ENCODE results near the gene BLOC1S1. TPM values are rescaled to one million over a fixed set of nuclear protein-coding genes. Genes with fewer than 3 reads are reported as not detected.

The BLOC1S1 gene
- total and polyA plus RNA-seq, 8 donors: 69.4 to 123 (median 77.1) TPM

DNA sequence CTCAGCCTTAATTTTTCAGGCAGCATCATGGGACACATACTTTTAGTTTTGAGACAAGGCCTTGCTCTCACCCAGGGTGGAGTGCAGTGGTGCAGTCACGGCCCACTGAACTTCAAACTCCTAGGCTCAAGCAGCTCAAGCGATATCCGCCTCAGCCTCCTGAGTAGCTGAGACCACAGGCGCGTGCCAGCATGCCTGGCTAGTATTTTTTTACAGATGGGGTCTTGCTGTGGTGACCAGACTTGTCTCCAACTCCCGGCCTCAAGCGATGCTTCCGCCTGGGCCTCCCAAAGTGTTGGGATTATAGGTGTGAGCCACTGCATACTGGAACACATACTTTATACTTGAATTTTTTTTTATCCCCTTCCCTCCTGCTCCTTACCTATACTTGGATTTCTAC lies 7.1 kb downstream of the BLOC1S1 start:
- Histone ChIP-seq H3K36me3 (peaks cover 0 to 65% of the 10 kb centered on the region in 2 donors), H3K4me1 (peaks cover 20 to 82% of the 10 kb centered on the region in 2 donors), H3K9me3 (no peaks in the 10 kb centered on the region), H3K27me3 (no peaks in the 10 kb centered on the region), H3K27ac (peak overlapping the region in 1 of 2 donors; percentile 18), H3K4me3 (no peak overlapping the region)
- TF ChIP-seq, protein P1, sequence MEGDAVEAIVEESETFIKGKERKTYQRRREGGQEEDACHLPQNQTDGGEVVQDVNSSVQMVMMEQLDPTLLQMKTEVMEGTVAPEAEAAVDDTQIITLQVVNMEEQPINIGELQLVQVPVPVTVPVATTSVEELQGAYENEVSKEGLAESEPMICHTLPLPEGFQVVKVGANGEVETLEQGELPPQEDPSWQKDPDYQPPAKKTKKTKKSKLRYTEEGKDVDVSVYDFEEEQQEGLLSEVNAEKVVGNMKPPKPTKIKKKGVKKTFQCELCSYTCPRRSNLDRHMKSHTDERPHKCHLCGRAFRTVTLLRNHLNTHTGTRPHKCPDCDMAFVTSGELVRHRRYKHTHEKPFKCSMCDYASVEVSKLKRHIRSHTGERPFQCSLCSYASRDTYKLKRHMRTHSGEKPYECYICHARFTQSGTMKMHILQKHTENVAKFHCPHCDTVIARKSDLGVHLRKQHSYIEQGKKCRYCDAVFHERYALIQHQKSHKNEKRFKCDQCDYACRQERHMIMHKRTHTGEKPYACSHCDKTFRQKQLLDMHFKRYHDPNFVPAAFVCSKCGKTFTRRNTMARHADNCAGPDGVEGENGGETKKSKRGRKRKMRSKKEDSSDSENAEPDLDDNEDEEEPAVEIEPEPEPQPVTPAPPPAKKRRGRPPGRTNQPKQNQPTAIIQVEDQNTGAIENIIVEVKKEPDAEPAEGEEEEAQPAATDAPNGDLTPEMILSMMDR (IDR thresholded peaks at IDR 0.05): no peak
- no peak for ATAC-seq
- intact Hi-C loops (cut with DNase I): no loop called here
- no peak for DNase-seq

DNA sequence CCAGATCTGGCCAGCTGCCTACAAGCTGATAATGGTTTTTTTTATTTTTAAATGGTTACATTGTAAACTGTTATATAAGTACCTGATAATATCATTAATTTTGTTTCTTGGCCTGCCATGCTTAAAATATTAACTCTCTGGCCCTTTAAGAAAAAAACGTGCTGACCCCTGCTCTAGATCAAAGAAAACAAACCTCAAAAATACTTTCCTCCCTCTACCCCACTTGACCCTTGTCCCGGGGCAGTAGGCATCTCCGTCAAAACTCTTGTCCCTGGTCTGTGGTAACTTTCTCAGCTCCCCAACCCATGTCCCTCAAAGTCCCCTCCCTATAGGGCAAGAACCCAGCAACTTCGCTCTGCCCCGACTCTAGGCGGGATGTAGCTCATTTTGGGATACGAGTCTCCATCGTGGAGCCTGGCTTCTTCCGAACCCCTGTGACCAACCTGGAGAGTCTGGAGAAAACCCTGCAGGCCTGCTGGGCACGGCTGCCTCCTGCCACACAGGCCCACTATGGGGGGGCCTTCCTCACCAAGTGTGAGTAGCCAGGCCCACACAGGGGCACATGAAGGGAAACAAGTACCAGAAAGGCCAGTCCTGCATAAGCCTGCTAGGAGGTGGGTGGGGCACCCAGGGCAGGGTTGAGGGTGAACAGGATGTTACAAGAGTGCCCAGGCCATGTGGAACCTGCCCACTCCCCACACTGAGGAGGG lies 7.8 kb downstream of the BLOC1S1 start:
- Histone ChIP-seq H3K27me3 (no peaks in the 10 kb centered on the region), H3K9me3 (no peaks in the 10 kb centered on the region), H3K27ac (no peak overlapping the region), H3K4me1 (peaks cover 17 to 75% of the 10 kb centered on the region in 2 donors), H3K36me3 (peaks cover 0 to 65% of the 10 kb centered on the region in 2 donors), H3K4me3 (no peak overlapping the region)
- DNase-seq (peak in 1 of 4 donors; percentile 31), ATAC-seq (no peak)
- TF ChIP-seq, protein P1 (IDR thresholded peaks at IDR 0.05): no peak
- intact Hi-C loops (cut with DNase I): no loop called here

DNA sequence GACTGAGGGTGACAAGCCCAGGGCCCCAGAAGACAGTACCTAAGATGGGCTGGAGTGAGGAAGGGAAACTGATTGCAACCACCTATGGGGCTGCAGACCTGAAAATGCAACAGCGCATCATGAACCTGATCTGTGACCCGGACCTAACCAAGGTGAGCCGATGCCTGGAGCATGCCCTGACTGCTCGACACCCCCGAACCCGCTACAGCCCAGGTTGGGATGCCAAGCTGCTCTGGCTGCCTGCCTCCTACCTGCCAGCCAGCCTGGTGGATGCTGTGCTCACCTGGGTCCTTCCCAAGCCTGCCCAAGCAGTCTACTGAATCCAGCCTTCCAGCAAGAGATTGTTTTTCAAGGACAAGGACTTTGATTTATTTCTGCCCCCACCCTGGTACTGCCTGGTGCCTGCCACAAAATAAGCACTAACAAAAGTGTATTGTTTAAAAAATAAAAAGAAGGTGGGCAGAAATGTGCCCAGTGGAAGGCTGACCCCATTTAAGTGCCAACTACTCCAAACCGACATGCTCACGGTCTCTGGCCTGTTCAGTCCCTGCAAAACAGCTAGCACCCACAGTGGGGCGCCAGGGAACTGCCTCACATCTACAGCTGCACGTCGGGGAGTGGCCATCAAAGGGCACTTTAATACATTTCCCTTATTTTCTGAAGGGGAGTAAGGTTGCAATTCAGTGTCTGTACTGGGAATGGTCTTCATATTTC lies 8.5 kb downstream of the BLOC1S1 start:
- no peak overlapping the region for H3K27ac ChIP-seq
- H3K9me3 ChIP-seq: no peaks in the 10 kb centered on the region
- H3K4me3 ChIP-seq: no peak overlapping the region
- DNase-seq: peak in 2 of 4 donors; percentile 61 to 64
- H3K27me3 ChIP-seq: no peaks in the 10 kb centered on the region
- intact Hi-C loops (cut with DNase I): no loop called here
- TF ChIP-seq, protein P1 (IDR thresholded peaks at IDR 0.05): peak; percentile 28 to 43
- H3K36me3 ChIP-seq: peaks cover 0 to 60% of the 10 kb centered on the region in 2 donors
- no peak for ATAC-seq
- H3K4me1 ChIP-seq: peaks cover 17 to 70% of the 10 kb centered on the region in 2 donors

DNA sequence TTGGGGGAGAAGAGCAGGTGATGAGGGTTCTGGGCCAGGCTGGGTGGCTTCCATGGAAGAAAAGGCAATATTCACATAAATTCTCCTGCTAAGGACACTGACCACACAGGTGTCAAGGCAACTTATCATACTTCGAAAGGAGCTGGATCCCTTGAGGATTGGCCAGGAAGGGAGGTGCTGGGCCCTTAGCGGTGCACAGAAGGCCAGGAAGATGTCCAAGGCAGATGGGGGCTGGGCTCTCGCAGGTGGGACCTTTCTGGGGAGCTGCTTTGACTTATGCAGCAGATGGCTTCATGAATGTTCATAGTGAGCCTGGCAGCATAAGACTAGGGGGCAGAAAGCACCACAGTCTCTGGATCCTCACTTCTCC lies 9.1 kb downstream of the BLOC1S1 start:
- intact Hi-C loops (cut with DNase I): no loop called here
- ATAC-seq (no peak), DNase-seq (peak in 1 of 4 donors; percentile 27)
- TF ChIP-seq, protein P1 (IDR thresholded peaks at IDR 0.05): no peak
- peaks cover 14 to 70% of the 10 kb centered on the region in 2 donors for H3K4me1 ChIP-seq
- no peak overlapping the region for H3K27ac ChIP-seq
- no peaks in the 10 kb centered on the region for H3K27me3 ChIP-seq
- no peaks in the 10 kb centered on the region for H3K9me3 ChIP-seq
- H3K4me3 ChIP-seq: no peak overlapping the region
- peaks cover 0 to 55% of the 10 kb centered on the region in 2 donors for H3K36me3 ChIP-seq

DNA sequence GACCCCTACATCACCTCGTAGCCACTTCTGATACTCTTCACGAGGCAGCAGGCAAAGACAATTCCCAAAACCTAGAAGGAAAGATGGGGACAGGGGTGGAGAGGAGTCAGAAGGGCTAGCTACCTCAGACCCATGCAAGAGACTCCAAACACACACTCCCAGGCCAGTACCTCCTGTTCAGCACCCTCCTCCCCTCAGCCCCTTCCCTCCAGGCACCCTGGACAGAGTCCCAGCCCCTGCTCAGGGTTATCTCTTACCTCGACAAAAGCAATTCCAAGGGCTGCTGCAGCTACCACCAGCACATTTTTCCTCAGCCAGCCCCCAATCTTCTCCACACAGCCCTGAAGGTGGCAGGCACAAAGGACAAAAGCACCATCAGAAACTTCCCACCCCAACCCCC lies 9.7 kb downstream of the BLOC1S1 start:
- intact Hi-C loops (cut with DNase I): no loop called here
- Histone ChIP-seq H3K27me3 (no peaks in the 10 kb centered on the region), H3K4me3 (peak overlapping the region in 1 of 2 donors; percentile 93), H3K27ac (no peak overlapping the region), H3K4me1 (peaks cover 14 to 70% of the 10 kb centered on the region in 2 donors), H3K36me3 (peaks cover 0 to 49% of the 10 kb centered on the region in 2 donors), H3K9me3 (no peaks in the 10 kb centered on the region)
- TF ChIP-seq, protein P1 (IDR thresholded peaks at IDR 0.05): no peak
- DNase-seq (no peak), ATAC-seq (no peak)
